IPS-NIHi7 (cell line): Measurements from ENCODE around the gene ZC3H12A.

Source experiments
- DNase-seq: peaks from one replicate; pipeline ENCODE4 v3.0.0; 2012; ENCODE audit warnings: mixed read lengths; ENCODE audit errors: extremely low spot score

Gene ZC3H12A

GRCh38 chr1:37455516-37455915, 18.9 kb upstream of the ZC3H12A start:
- no peak for DNase-seq

- no peak for DNase-seq
These were observed 17.8 kb upstream of the ZC3H12A start for GRCh38 chr1:37456614-37457013.

- no peak for DNase-seq
These were observed 15.8 kb upstream of the ZC3H12A start for GRCh38 chr1:37458551-37458950.

GRCh38 chr1:37461698-37462436, 12.5 kb upstream of the ZC3H12A start:
- no peak for DNase-seq

- no peak for DNase-seq
These were observed 9.9 kb upstream of the ZC3H12A start for GRCh38 chr1:37464443-37464842.

- DNase-seq: no peak
These were observed 8.5 kb upstream of the ZC3H12A start for GRCh38 chr1:37465593-37466517.

GRCh38 chr1:37468037-37468436, 6.3 kb upstream of the ZC3H12A start:
- DNase-seq: no peak

GRCh38 chr1:37469386-37469785, 5.0 kb upstream of the ZC3H12A start:
- no peak for DNase-seq

- peak; percentile 86 for DNase-seq
These were observed 2.8 kb upstream of the ZC3H12A start for GRCh38 chr1:37471345-37472231.

- DNase-seq: no peak
These were observed 2.1 kb upstream of the ZC3H12A start for GRCh38 chr1:37472281-37472680.

- DNase-seq: no peak
These were observed 1.4 kb upstream of the ZC3H12A start for GRCh38 chr1:37472994-37473393.

- DNase-seq: no peak
These were observed 842 bp upstream of the ZC3H12A start for GRCh38 chr1:37473431-37474045.

GRCh38 chr1:37474697-37475379, 458 bp downstream of the ZC3H12A start:
- DNase-seq: no peak

- DNase-seq: peak; percentile 7
These were observed 1.2 kb downstream of the ZC3H12A start for GRCh38 chr1:37475380-37476086.

GRCh38 chr1:37476087-37476452, 1.7 kb downstream of the ZC3H12A start:
- DNase-seq: no peak

- DNase-seq: peak; percentile 41
These were observed 2.2 kb downstream of the ZC3H12A start for GRCh38 chr1:37476460-37477197.

- DNase-seq: peak; percentile 72
These were observed 3.0 kb downstream of the ZC3H12A start for GRCh38 chr1:37477198-37477931.

- no peak for DNase-seq
These were observed 3.6 kb downstream of the ZC3H12A start for GRCh38 chr1:37477946-37478345.

- DNase-seq: no peak
These were observed 4.1 kb downstream of the ZC3H12A start for GRCh38 chr1:37478451-37478881.
